Endothelial cell of hepatic sinusoid (primary cell): ENCODE data around the gene ATP8A1.
"Not testable (repeated sequence)": the region's sequence is repeated elsewhere in the genome, so short reads cannot be mapped to it uniquely, and the experiment has no call there.

Experiments
- in situ Hi-C: cut with HindIII; loops from 2 replicates; pipeline ENCODE4 v1.10.0; 2017; ENCODE audit warnings: low sequenced_read_pairs

ATP8A1 gene

DNA sequence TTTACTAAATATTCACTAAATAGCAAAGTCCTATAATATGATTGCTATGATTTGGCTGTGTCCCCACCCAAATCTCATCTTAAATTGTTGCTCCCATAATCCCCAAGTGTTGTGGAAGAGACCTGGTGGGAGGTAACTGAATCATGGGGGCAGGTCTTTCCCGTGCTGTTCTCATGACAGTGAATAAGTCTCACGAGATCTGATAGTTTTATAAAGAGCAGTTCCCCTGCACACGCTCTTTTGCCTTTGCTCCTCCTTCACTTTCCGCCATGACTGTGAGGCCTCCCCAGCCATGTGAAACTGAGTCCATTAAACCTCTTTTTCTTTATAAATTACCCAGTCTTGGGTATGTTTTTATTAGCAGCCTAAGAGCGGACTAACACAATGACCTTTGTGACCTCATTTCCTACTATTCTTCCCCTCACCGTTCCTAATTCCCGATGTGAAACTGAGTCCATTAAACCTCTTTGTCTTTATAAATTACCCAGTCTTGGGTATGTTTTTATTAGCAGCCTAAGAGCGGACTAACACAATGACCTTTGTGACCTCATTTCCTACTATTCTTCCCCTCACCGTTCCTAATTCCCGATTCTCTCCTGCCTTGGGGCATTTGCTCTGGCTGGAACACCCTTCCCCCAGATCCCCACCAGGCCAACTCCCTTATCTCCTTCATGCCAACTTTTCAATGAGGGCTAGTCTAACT is 4.2 kb downstream of the ATP8A1 start:
- in situ Hi-C loops, result not testable (repeated sequence)

DNA sequence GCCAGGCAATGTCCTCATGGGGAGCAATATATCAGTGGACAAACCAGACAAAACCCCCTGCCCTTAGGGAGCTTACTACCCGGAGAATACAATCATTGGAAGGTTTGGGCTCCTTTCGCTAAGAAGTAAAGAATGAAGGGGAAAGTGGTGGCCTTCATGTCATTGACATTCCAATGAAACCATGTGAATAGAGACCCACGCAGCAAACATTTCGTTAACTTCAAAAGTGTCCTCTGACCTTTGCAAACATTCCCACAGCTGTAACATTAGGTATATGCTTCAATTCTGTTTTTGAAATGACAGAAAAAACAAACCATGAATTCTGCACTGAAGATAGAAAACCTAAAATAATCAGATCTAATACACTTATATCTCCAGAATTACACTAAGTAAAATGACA is 7.0 kb downstream of the ATP8A1 start:
- in situ Hi-C loops, result no loop called here

DNA sequence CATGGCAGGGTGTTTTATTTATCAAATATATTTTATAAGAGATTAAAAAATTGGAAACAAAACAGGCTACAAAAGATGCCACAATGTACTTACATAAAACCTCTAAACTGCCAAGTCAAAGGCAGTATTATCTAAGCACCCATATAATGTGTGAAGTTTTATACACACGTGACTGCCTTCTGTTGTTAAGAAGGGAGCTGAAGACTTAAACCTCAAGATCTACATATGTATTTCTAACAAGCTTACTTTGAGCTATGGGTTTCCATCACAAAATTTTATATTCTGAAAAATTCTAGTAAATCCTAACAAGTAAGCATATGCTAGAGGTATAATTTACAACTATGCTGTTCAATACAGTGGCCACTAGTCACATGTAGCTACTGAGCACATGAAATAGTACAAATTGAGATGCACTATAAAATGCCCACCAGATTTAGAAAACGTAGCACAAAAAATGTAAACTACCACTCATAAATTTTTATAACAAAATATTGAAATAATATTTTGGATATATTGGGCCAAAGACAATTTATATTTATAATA is 9.8 kb downstream of the ATP8A1 start:
- in situ Hi-C loops, result no loop called here

DNA sequence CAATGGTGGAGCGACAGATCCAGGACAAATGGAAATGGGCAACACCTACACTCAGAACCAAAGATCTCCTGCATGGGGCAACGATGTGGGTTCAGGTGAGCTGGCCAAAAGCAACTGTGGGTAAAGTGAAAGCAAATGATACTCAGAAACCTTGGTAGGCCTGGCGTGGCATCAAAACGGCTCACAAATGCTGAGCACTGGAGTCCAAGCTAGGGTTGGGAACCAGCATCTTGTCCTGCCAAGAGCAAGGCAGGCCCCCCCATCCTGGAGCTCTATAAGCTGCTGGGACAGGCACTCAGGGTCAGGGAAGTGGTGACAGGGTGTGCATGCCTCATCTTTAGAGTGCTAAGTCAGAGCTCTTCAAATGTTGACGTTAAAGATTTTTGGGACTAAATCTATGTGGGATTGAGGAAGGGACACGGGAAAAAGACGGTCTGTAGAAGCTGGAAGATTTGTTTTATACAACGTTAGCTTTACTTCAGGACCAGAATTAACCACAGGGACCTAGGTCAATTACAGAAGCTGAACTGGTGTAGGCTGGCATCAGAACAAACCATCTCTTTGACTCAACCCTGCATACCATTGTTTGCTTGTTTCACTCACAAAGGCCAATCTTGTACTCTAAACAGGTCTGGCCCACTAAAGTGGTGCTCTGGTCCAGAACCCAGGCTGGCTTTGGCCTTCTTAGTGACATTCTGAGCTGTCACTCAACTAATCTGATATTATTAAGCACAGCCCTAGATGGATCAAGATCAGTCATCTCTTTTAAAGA is 10.7 kb downstream of the ATP8A1 start:
- in situ Hi-C loops, result no loop called here

DNA sequence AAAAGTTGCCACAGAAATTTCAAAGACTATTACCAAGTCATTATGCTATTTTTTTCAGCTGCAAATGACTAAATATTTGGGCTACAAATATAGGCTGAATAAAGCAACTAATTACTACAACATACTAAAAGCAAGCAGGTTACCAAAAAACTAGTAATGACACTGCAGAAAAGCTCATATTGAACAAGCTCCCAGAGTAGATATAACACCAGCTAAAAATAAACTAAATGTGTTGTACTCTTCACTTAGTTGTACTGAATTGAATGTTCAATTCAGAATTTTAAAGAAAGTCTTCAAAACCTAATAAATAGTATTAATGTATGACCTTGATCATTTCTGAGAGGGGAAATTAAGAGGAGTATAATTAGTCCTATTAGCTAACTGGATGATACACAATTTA is 12.0 kb downstream of the ATP8A1 start:
- in situ Hi-C loops, result no loop called here

DNA sequence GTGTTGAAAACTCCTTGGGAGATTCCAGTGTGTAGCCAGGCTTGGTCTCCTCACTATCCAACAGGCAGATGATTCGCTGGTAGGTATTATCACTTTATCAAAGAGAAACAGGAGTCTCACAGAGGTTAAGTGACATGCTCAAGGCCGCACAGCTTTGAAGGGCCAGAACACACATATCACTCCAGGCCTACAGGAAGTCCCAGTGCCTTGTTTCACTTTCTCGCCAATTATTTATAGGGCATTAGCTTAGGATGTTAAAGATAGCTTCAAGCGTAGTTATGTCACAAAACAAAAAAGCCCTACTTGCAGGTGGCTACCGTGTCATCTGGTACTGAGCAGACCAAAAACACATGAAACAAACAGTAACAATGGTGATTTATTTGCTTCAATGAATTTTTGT is 13.2 kb downstream of the ATP8A1 start:
- in situ Hi-C loops, result no loop called here

DNA sequence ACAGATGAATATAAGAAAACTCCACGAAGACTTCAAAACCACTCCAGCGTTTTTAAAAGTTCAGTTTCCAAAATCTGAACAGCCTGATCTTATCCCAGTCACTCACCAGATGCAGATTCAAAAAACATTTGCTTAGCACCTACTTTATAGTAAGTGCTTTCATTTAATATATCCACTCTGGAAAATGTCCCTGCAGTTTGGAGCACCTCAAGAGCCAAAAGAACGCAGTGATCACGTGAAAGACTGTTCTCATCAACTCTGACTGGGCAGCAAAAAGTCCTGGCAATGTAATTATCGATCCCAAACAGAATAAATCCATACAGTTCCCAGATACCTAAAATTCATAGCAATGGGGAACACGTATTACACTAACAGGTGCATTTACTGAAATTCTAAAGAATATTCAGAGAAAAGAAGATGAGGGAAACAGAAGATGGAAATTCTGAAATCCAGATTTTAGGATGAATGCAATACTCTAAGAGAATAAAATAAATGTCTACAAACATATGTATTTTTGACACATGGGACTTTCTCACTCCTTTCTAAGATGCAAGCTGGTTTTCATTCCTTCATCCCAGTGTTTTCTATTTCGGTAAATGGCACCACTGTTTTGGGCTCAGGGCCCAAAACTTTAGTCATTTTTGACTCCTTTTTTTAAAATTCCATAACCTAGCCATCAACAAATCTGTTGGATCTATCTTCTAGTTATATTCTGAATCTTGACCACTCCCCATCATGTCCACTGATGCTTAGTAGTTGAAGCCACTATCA is 13.9 kb downstream of the ATP8A1 start:
- in situ Hi-C loops, result no loop called here

DNA sequence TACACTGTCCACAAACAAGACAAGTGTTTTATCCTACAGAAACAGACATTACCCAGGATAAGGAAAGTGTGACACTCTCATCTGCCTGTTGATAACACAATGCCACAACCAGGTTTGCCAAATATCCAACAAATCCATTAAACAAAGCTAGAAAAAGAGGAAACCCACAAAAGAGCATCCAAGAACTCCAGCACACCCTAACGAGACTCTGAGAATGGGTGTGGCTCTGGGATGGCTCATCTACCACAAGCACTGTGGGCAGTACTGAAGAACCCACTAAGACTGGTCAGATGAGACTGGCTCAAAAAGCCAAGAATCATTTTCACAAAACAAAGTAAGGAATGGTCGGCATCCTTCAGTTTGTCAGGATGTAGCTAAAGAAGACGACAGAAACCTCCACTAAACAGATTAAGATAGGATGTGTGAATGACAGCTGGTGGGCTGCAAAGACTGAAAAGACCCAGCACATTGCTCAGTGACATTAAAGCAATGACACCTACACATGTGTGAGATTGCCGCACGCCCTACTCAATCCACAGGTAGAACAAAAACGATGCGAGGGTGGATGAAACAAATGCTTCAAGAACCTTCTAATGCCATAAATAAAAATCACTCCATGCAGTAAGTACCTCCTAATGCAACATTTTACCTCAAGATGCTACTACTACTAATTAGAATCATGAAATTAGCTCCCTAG is 14.7 kb downstream of the ATP8A1 start:
- in situ Hi-C loops, result no loop called here

DNA sequence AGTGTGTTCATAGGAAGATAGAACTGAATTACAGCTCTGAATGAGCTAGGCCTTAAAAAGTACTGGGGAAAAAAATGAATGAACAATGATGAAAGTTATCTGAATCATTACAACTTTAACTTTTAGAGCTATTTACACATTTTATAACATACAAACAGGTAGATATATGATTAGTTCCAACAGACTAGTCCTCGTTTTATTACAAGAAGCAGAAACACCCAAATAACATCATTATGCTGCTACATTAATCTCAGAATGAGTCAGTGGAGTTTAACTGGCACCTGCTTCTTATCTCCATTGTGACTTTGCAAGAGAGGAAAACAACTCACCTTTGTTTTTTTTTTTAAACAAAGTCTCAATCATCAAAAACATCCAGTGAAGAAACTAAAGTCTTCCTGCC is 15.2 kb downstream of the ATP8A1 start:
- in situ Hi-C loops, result no loop called here

DNA sequence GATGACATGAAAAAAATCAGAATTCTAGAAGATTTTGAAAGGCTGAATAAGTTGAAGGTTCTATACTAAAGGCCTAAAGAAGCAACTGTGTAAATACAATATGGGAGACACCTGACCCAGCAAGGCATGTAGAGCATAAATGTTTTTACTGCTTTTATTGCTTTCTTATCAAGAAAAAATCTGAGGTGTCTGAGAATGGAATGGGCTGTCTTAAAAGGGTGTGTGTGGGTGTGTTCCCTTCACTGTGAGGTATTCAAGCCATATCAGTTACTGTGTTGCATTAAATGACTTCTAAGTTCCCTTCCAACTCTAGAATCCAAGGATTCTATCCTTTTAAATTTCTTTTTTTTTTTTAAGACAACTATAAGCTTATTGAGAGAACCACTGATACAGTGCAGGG is 15.7 kb downstream of the ATP8A1 start:
- in situ Hi-C loops, result no loop called here

DNA sequence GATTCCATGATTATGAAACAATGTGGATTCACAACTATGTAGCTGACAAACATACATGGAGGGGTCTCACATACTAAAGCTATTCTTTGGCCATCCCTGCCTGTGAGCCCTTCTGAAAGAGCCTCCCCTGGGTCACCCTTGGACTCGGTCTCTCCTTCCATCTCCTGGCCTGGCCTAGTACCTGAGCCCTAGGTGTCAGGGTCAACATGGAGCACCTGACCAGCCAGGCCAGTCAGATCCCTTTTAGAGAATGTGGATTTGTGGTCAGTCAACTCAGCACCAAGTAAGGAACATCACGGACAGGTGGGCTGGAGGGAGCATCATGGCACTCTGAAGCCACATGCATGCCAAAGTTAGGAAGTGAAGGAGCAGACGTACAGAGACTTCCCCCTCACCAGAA is 16.3 kb downstream of the ATP8A1 start:
- in situ Hi-C loops, result no loop called here

DNA sequence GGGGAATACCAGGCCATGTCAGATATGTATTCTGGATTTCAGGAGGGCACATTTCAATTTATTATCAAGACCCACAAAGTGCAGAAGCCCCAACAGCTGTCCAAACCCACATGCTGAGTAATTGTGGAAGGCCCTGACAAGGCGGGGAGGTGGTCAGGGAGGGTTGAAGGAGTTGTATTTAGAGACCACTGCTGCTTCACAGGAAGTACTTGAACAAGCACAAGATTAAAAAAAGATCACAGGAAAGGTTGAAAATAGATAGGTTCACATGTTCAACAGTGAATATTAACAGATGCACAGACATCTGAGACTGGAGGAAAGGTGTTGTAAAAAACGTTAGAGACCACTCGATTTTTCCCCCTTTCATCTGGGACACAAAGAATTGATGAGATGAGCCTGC is 17.9 kb downstream of the ATP8A1 start:
- in situ Hi-C loops, result no loop called here

DNA sequence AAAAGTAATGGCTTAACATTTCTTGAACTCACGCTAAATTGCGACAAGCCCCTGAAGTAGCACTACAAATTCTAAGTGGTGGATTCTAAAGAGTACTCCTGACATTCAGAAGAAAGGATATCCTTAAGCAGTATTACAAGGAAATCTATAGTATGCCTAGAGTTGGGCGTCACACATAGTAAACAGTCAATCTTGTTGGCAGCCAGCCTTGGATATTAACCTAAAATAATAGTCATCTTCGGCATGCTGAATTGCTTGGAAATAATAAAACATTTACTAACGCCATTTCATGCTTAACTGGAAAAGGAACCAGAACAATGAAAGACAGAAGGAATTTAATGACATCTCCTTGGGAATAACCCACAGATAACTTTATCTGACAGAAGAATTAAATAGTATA is 18.6 kb downstream of the ATP8A1 start:
- in situ Hi-C loops, result no loop called here

DNA sequence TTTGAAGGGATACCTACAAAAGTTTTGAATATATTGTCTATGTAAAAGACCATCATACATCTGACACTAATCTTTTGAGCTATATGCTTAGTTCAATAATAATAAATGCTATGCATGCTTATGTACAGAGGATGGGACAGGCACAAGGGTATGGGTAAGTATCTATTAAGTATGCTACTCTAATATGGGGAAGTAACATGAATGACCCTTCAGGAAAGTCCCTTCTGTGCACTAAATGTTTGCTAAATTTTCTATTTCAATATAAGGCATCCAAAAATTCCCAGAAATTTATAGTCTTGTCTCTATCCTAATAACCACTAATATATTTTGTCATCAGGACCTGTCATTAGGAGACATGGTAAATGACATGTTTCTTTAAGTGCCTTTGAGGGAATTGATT is 19.0 kb downstream of the ATP8A1 start:
- in situ Hi-C loops, result no loop called here

DNA sequence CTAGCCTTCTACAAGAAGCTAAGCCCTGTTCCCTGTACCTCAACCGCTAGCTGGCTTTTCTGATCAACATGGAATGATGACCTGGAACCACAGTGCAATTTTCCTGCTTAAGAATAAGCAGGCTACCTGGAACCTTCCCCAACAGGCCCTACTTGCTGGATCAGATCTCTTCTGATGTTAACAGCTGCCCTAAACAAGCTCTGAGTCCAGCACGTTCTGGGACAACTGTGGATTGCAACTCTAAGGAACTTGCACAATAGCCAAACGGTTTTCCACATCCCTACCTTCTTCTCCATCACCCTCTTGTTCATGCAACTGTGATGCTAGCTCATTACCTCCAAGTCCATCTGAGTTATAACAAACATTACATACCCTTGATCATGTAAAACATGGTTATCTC is 19.8 kb downstream of the ATP8A1 start:
- in situ Hi-C loops, result no loop called here

DNA sequence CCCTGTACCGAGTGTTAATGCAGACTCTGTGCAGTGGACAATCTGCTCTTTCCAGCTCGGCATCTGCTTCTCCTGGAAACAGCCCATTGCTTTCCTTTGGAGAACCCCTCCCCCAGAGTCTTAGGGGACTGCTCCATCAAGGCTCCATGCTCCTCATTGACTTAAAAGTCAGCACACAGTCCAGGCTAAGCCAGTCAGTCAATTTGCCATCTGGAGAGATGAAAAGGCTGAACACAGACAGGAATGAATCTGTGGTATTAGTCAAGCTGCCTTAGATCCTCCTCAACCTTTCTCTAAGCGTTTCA is 20.3 kb downstream of the ATP8A1 start:
- in situ Hi-C loops, result no loop called here

DNA sequence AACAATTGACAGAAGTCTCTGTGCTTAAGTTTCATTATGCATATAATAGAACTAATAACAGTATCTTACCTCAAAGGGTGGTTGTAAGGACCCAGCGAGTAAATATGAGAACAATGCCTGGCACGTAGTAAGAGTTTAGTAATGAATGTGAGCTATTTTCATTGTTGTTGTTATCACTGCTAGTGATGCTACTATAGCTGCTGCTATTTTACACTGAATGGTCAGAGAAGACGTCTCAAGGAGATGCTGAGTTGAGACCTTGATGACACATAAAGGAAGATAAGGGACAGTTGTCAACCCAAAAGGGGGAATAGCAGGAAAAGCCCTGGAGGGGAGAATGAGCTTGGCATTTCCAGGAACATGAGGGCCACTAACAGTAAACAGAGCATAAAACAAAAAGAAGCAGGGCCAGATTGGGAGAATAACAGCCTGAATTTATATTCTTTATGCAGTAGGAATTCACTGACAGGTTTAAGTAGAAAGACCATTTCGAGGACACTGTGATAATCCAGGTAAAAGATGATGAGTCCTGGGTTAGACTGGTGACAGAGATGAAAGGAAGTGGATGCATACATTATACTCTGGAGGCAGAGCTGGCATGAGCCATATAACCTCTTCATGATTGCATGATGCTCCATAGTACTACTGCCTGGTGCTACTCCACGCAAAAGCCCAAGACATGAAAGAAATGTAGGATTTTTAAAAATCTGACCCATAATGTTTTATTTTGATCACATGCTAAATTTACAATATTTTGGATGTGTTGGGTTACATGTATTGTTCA is 23.1 kb downstream of the ATP8A1 start:
- in situ Hi-C loops, result no loop called here

DNA sequence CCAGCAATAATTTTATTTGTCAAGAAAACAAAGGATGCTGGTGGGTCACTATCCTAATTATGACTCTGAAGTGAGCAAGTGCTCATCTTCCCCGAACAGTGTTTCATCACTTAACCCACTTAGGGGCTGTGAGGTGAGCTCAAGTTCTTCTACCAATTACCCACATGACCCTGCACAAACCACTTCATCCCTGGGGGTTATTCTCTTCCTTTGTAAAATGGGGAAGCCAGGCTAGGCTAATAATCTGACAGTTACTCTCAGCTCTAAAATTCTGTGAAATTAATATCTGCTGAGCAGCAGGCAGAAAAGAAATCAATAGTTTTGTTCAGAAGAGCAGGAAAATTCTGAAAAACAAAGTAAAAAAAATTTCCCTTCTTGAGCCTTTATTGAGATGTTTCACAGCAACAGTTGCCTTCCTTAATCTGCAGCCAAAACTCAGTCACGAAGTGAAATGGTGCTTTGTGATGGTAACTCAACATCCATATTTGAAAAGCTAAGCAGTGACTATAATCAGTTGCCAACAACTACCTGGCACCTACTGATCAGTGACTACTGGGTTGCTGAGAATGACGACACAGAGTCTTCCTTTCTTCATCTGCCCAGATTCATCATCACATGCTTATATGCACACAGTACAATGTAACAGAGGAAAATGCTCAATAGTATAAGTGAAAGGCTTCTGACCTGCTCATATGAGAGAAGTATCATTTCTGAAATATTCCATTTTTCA is 24.1 kb downstream of the ATP8A1 start:
- in situ Hi-C loops, result no loop called here

DNA sequence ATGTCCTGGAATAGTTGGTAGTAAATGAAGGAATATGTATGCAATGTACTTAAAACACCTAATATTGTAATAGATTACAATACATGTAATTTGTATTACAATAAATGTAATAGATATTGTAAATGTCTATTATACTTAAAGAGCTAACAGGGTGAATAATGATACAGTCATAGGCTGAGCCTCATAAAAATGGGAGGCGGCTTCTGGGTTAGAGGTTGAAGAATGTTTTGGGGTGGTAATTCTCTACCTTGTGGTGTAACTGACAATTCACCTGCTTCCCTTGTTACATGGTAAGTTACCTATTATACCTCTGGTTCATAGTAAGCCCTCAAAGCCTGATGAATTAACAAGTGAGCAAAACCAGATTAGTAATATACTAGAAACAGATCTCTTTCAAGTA is 26.0 kb downstream of the ATP8A1 start:
- in situ Hi-C loops, result no loop called here

DNA sequence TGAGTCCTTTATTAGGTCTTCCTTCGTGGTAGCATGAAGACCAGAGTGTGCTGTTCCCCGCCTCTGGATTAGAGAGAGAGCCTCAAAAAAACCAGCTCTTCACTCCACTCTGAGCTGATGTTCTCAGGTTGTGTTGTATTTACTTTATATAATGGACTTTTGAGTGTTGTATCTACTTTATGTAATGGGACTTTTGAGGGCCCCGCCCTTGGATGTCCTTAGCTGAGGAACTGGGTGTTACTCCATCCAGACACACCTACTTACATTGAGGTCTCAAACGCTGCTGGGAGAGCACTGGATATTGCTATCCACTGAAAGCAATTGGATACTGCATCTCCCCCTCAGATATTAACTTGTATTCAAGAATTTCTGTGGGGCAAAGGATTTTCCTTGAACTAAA is 28.2 kb downstream of the ATP8A1 start:
- in situ Hi-C loops, result no loop called here
